GM21367 (cell line): ENCODE results near the gene SERINC5.

Experiments used
- ATAC-seq: cut with Tn5 transposase; IDR thresholded peaks from one replicate; pipeline ENCODE4 v1.9.1; 2021; ENCODE audit not compliant: unreplicated experiment

The SERINC5 gene

GRCh38 chr5:80070338-80071056 lies 185.4 kb downstream of the SERINC5 start:
- ATAC-seq: peak; percentile 62

- no peak for ATAC-seq
These were observed 185.9 kb downstream of the SERINC5 start for GRCh38 chr5:80069918-80070318.

DNA sequence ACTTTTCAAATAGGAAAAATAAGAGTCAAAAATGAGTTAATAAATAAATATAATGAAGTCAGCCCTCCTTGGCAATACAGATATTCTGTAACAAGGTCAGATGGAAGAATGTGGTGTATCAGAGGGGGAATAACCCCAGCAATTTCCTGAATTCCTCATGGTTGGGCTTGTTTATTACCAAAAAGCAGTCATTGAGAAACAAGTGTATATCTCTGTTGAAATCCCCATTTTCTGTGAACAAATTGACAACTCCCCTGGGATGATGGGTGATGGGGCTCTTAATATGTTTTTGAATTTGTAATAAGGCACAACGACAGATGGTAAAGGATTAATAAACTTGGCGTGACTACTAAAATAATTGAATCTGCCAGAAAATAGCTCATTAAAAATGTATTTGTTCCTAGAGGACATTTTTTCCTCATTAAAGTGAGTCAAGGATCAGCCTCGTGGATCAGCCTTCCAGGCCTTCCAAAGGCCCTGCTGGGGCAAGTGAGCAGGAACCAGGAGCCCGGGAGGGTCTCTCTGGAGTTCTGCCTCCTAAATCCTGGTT lies 186.5 kb downstream of the SERINC5 start:
- no peak for ATAC-seq

- no peak for ATAC-seq
These were observed 187.1 kb downstream of the SERINC5 start for GRCh38 chr5:80068775-80069174.

GRCh38 chr5:80068246-80068636 lies 187.6 kb downstream of the SERINC5 start:
- no peak for ATAC-seq

DNA sequence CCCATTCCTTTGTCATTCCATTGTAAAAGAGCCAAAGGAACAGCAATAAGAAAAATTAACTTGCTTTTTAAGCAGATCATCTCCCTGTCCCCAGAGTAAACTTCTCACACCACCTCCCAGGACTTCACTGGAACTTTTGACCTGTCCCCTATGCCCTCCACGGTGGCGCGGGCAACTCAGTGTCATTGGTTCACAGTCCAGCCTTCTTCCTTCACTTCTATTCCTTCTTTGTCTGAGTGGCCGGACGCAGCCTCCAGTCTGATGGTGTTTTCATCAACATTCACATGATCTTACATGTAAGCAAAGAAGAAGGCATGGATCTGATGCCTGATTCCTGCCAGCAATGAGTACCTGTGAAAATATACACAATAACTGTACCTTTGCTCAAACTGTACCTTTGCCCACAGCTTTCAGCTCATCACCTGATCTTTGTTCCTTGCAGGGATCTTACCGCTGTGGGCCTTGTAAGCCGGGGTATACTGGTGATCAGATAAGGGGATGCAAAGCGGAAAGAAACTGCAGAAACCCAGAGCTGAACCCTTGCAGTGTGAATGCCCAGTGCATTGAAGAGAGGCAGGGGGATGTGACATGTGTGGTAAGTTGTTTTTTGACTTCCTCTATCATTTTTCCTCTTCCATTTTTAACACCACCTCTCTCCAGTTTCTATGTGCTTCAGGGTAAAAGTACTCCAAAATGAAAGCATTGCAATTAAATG lies 188.2 kb downstream of the SERINC5 start:
- no peak for ATAC-seq

- ATAC-seq: no peak
These were observed 188.8 kb downstream of the SERINC5 start for GRCh38 chr5:80067016-80067415.

- ATAC-seq: no peak
These were observed 191.7 kb downstream of the SERINC5 start for GRCh38 chr5:80064124-80064523.
